GM13976 (cell line): Measurements from ENCODE around the gene THSD4.

ENCODE experiments used
- DNase-seq: peaks from one replicate; pipeline ENCODE4 v3.0.0; 2012; ENCODE audit warnings: low spot score
- CTCF ChIP-seq: IDR thresholded peaks from 2 replicates; pipeline ENCODE4 v1.5.1; 2012; ENCODE audit warnings: borderline replicate concordance, mild to moderate bottlenecking; ENCODE audit not compliant: insufficient read depth; ENCODE audit errors: extremely low read depth, missing control alignments, control extremely low read depth
- in situ Hi-C: fragments of 300-500 bp; cut with MboI; formaldehyde crosslinking; loops from one replicate; pipeline ENCODE4 v1.12.0; 2022; ENCODE audit warnings: low sequenced_read_pairs, mixed read lengths, inconsistent platforms; ENCODE audit not compliant: unreplicated experiment

THSD4 gene

GRCh38 chr15:71776304-71776703 is 661.0 kb downstream of the THSD4 start:
- no peak for TF ChIP-seq CTCF
- DNase-seq = no peak
- in situ Hi-C loops = loop anchor here (10.0 kb wide), 1 partner anchor 378 kb away; no protein-coding TSS in a partner anchor

GRCh38 chr15:71777216-71777943 is 662.1 kb downstream of the THSD4 start:
- DNase-seq = no peak
- in situ Hi-C loops = loop anchor here (10.0 kb wide), 1 partner anchor 377 kb away; no protein-coding TSS in a partner anchor
- no peak for TF ChIP-seq CTCF

GRCh38 chr15:71779073-71779797 is 664.0 kb downstream of the THSD4 start:
- no peak for TF ChIP-seq CTCF
- no peak for DNase-seq
- in situ Hi-C loops = loop anchor here (10.0 kb wide), 1 partner anchor 376 kb away; no protein-coding TSS in a partner anchor

- peak; percentile 73 for DNase-seq
- in situ Hi-C loops = no loop called here
- TF ChIP-seq CTCF = peak; percentile 67
Observed at GRCh38 chr15:71780115-71780976, 665.1 kb downstream of the THSD4 start.

GRCh38 chr15:71781179-71781964 is 666.1 kb downstream of the THSD4 start:
- in situ Hi-C loops = no loop called here
- peak; percentile 78 for DNase-seq
- TF ChIP-seq CTCF = no peak
